AG09319 (cell line): Measurements from ENCODE around the gene PTGR2.

Source experiments
- DNase-seq: peaks from one replicate; pipeline ENCODE4 v3.0.0-alpha.2; 2010; ENCODE audit warnings: low read depth; ENCODE audit errors: extremely low read depth
- TF ChIP-seq, protein P1 (sequence below): IDR thresholded peaks from 2 replicates; pipeline ENCODE4 v1.5.1; 2011; ENCODE audit warnings: low read depth, mild to moderate bottlenecking, inconsistent platforms, low read length, moderate library complexity

PTGR2 gene

DNA sequence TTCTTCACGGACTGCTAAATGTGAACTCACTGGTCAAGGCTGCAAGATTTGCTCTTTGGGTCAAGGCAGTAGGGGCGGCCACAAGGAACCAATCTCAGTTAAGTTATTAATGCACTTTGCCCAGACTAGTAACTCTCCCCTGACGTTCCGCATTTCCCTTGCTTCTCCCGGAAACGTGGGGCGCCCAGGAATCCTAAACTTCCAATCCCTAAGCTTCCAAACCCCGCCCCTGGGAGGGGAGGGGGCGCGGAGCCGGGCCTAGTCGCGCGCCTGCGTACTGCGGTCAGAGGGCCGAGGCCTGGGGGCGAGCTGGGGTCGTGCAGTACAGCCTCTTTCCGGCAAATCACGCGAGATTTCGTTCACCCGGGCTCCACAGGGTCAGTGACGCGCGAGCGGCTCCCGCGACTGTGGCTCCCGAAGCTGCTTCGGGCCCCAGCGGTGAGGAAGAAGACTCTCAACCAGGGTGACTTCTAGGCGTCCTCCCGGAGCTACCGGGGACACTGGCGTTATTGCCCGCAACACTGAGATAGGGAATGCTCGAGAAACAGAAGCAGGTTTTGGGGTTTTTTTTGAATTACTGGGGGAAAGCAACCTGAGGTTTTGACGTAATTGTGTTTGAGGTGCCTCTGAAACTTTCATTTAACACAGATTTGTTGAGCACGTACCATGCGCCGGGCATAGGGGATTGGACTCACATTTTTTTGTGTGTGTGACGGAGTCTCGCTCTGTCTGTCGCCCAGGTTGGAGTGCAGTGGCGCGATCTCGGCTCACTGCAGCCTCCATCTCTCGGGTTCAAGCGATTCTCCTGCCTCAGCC is at the start of gene PTGR2:
Gene PTGR2, plus strand, starts transcription at position 265 of the 816 bp plus-strand sequence. CDS start 7,032 bp downstream, outside the sequence.
- TF ChIP-seq, protein P1, sequence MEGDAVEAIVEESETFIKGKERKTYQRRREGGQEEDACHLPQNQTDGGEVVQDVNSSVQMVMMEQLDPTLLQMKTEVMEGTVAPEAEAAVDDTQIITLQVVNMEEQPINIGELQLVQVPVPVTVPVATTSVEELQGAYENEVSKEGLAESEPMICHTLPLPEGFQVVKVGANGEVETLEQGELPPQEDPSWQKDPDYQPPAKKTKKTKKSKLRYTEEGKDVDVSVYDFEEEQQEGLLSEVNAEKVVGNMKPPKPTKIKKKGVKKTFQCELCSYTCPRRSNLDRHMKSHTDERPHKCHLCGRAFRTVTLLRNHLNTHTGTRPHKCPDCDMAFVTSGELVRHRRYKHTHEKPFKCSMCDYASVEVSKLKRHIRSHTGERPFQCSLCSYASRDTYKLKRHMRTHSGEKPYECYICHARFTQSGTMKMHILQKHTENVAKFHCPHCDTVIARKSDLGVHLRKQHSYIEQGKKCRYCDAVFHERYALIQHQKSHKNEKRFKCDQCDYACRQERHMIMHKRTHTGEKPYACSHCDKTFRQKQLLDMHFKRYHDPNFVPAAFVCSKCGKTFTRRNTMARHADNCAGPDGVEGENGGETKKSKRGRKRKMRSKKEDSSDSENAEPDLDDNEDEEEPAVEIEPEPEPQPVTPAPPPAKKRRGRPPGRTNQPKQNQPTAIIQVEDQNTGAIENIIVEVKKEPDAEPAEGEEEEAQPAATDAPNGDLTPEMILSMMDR, result no peak
- peak; percentile 93 for DNase-seq

DNA sequence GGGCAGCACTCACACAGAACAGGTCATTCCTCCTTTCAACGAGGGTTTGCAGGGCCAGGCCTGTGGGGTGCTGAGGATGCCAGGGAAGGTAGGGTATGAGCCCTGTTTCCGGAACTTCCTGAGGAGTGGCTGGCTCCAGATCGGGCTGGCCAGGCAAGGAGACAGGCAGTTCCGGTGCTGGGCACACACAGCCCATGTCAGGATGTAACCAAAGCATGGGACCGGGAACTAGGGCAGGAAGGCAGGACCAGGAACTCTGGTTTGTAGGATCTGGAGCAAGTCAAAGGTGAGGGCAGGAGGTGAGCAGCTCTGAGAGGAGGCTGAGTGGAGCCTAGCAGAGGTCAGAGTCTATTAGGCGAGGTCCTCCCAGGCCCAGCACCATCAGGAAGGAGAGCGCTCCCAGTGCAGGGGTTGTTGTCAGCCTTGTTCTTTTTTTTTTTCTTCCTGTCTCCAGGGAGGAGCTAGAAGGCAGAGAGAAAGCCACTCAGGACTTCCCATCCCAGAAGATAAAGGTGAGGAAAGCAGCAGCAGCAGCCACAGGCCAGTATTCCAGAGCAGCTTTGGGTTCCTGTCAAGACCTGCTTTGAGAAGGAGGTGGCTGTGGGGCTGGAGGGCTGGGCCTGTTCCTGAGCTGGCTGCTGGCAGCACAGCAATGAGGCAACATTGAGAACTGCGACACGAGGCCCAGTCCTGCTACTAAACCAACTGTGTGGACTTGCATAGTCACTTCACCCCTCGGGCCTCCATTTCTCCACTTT is 49.0 kb upstream of the PTGR2 start:
- DNase-seq, result no peak
- TF ChIP-seq, protein P1, result no peak

DNA sequence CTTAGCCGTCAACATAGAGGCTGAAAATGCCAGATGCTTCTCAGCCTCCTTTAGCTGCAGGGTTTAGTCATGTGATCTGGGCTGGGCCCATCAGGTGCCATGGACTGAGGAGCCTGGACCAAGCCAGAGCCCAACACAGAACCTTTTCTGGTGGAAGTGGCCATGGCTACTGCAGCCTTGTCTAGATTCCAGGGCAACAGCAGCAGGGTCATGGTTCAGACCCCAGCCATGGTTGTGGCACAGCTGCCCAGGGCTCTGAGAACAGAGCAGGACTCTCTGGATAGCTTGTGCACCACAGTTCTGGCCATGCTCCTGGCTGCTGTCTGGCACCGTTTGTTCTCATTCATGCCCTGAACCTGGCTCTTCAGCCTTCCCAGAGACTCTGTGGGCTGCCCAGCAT is 47.0 kb upstream of the PTGR2 start:
- TF ChIP-seq, protein P1, result no peak
- no peak for DNase-seq

DNA sequence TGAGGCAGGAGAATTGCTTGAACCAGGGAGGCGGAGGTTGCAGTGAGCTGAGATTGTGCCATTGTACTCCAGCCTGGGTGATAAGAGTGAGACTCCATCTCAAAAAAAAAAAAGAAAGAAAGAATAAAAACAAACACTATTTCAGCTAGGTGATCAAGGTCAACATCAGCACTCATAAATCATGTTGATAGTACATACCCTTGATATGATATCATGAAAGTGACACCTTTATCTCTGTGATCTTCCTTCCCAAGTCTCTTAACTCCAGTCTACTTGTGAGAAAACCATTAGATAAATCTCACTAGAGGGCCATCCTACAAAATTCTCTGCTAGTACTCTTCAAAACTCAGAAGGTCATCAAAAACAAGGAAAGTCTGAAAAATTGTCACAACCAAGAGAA is 44.2 kb upstream of the PTGR2 start:
- no peak for DNase-seq
- TF ChIP-seq, protein P1, result no peak

DNA sequence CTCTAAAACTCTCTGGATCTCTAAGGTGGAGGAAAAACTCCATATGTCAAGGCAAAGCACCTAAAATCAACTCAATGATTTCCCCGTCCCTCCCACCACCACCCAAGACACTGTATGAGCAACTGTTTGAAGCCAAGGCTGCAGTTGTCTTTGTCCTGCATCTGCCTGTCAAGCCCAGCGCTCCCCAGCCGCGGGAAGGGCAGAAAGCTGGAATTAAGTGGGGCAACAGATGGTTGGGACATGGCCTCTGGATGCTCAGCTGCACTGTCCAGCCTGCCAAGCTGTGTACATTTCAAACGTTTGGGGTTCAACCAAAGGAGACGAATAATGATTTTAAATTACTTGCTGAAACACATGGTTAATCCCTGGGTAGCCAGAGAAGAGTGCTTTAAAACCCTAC is 42.2 kb upstream of the PTGR2 start:
- TF ChIP-seq, protein P1, result no peak
- no peak for DNase-seq

DNA sequence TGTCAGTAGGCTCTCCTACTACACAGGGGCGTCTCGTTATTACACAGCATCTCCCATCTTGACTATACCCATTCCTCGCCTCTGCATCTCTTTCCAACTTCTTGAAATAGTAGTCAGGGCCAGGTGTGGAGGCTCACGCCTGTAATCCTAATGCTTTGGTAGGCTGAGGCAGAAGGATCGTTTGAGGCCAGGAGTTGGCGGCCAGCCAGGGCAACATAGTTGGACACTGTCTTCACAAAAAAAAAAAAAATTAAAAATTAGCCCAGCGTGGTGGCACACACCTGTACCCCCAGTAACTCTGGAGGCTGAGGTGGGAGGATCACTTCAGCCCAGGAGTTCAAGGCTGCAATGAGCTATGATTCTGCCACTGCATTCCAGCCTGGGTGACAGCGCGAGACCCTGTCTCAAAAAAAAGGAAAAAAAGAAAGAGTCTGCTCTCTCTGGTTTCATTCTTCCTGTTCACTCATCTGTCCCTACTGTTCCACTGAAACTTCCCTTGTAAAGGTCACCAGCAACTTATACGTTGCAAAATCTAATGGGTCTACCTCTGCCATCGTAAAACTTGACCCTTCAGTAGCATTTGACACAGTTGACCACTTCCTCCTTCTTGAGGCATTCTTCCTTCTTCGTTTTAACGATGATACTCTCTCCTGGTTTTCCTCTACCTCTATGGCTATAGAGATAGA is 41.0 kb upstream of the PTGR2 start:
- DNase-seq, result no peak
- TF ChIP-seq, protein P1, result no peak

DNA sequence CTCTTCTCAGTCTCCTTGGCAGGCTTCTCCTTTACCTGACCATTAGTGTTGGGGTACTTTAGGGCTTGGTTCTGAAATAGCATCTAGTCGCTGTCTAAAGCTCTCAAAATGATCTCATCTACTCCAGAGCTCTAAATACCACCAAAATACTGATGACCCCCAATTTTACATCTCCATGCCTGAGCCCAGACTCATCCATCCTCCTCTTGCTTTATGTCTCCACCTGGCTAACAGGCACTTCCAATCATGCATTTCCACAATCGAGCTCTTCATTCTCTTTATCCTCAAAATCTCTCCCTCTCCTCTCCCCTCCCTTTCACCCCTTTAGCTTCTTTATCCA is 40.5 kb upstream of the PTGR2 start:
- no peak for DNase-seq
- TF ChIP-seq, protein P1, result no peak
